ENCODE results near the gene HNRNPK.

DNA sequence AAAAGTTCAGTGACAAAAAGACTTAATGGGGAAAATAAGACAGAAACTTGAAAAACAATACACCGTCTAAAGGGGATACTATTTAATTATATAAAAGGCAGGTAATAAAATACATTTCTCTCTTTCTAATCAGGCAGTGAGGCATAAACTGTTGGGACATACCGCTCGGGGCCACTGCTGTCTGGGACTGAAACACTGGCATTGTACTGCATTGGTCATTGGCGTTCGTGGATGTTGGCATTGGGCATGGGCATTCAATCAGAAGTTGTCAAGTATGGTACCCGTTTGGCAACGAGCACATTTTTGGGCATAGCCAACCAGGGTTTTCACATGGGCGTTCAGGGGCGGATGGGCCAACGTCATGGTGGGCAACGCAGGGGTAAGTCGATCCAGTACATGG lies 4.7 kb downstream of the HNRNPK start:
- TF ChIP-seq POLR2AphosphoS5 (IDR thresholded peaks at IDR 0.05; ENCODE audit: low read depth, low read length) (no peak), REST (IDR thresholded peaks at IDR 0.05; ENCODE audit: insufficient read depth in 1 of 2, low read depth in 2 of 2, low read length in 2 of 2) (no peak), SIN3A (IDR thresholded peaks at IDR 0.05; ENCODE audit: borderline replicate concordance, insufficient read depth, low read length) (no peak), TAF1 (IDR thresholded peaks at IDR 0.05; ENCODE audit: borderline replicate concordance, insufficient read depth, low read length) (no peak)

All from PFSK-1 (cell line).